ENCODE data around the gene P2RX1.

P2RX1 gene

DNA sequence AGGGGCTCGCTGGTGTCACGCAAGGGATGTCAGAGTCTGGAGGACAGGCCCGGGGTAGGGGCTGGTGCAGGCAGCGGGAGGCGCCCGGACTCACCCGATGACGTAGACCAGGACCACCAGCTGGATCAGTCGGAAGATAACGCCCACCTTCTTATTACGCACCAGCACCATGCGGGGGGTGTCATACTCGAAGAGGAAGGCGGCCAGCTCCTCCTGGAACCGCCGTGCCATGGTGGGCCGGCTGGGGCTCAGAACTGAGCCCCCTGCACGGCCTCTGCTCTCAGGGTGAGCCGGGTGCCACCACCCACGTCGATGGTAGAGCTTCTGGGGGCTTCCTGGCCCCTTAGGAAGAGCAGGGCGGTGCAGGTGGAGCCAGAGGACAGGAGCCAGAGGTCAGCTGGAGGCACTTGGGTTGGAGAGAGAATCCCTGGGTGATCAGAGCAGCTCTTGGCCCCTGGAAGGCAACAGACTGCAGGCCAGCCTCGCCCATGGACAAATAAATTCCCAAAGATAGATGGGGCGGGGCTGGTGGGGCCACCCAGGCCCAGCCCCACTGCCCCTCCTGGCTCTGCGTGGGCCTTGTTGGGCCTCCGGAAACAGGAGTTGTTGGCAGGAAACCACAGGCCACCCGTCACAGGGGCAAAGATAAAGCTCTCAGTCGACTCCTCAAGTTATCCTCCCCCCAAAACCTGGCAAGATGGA is at the start of gene P2RX1:
Gene P2RX1 (minus strand): TSS at position 471 of the 702 bp plus-strand sequence. CDS start 240 bp downstream, at position 231.
- DNase-seq: no peak

DNA sequence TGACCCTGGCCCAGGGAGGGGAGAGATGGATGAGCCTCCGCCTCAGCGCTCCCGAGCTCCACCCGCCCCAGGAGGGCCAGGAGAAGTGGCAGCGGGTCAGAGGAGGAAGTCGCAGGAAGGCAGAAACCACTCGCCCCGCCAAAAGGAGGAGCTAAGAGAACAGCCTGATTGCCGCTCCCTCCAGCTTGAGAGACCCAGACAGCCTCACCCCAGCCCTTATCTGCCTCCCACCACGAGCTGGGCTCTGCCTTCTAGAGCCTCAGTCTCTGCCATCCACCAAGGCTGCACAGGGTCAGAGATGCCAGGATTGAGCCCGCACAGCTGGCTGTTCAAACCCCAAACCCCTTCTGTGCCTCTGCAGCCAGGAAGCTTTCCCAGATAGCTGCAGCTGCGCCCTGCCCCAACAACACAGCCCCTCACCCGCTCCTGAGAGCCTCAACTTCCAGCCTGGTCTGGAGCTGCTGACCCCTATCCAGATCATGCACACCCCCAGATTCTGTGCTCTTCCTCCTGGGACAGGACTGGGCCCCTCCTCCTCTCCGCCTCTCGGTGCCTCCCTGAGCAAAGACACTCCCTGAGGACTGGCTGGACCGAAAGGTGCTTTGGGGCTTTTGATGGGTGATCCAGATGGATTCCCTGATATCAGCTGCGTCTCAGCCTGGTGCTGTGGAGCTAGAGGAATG is 49.0 kb upstream of the P2RX1 start:
- peak; percentile 43 to 66 for DNase-seq

DNA sequence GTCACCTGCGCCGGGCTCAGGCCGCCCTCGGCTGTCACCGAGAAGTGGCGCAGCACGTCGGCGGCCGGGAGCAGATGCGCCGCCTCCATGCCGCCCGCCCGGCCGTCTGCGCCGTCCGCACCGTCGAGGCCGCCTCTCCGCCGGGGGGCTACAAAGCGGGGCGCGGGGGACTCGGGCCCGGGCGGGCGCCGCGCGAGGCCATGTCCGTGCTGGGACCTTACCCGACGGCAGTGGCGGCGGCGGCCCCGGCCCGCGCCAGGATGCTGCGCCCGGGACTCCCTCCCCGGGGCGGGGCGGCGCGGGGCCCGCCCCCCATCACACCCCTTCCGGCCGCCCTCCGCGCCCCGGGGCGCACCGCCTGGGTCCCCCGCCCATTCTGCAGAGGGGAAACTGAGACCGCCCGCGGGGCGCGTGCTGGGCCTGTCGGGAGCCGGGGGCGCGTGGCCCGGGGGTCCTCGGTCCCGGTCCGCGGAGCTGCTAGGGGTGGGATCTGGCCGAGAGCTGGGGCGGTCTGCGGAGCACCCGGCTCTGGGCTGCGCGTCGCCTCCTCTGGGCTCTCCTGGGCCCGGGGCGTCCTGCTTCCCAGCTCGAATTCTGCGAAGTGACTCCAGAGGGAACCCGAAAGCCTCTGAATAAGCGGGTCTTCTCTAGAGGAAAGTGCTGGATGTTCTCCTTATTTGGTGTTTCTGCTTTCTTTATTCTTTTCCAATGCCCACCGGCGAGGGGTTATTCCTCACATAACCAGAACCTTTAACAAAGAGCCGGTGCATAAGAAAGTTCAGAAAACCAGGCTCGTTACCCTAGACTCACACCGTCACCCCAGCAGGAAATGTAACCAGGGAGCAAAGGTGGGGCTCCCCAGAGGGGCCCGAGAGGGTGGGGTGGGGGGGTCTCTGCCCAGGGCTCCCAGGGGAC is 48.2 kb upstream of the P2RX1 start, which contains the start of gene ATP2A3:
Gene ATP2A3 (minus strand): TSS at position 235 of the 915 bp plus-strand sequence. CDS start 146 bp downstream, at position 89.
- peak in 1 of 2 experiments; percentile 21 for DNase-seq

DNA sequence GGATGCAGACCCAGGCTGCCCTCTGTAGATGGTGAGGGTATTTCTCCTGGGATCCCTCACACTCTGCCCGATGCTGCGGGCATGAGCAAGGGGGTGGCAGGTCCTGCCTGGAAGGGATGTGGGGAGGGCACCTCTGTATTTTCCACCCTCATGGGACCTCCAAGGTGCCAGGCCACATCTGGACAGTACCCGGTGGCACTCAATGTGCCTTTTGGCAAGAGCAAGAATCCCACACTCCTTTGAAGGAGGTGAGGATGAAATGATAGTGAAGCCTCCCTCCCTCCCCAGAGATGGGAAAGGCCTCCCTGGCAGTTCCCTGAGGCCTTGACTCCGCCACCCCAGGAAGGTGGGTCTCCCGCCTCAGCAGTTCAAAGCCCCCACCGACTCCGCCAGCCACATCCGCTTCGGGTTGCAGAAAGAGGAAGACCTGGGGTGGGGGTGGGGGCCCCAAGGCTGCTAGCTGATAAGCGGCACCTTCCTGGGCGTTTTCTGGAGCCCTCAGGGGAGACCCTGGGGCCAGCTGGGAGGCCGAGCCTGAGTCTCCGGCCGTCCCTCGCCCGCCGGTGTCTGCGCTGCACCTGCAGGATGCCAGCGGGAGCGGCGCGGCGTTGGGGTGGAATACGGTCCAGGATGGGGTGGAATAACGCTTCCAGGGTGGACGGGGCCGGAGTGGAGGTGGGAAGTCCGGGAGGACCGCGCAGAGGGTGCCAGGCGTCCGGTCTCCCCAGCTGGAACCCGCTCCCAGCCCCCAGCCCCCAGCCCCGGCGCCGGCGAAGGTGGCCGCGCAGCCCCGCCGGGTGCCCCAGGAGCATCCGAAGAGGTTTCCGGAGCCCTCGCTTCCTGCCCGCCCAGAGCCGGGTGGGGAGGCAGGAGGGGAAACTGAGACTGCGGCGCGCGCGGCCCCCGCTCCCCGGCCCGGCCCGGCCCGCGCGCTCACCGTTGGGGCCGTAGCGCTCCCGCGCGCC is 47.3 kb upstream of the P2RX1 start:
- DNase-seq: no peak

DNA sequence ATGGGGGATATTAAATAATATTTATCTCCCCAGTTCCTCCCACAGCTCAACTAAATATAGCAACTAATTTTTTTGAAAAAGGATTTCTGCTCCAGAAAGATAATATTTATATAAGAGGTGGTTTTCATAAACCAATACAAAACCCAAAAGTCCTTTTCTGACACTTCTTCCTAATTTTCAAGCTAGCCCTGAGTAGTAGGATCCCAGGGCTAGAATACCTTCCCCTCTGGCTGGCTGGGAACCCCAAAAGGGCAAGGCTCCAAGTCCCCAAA is 46.6 kb upstream of the P2RX1 start:
- DNase-seq: no peak

DNA sequence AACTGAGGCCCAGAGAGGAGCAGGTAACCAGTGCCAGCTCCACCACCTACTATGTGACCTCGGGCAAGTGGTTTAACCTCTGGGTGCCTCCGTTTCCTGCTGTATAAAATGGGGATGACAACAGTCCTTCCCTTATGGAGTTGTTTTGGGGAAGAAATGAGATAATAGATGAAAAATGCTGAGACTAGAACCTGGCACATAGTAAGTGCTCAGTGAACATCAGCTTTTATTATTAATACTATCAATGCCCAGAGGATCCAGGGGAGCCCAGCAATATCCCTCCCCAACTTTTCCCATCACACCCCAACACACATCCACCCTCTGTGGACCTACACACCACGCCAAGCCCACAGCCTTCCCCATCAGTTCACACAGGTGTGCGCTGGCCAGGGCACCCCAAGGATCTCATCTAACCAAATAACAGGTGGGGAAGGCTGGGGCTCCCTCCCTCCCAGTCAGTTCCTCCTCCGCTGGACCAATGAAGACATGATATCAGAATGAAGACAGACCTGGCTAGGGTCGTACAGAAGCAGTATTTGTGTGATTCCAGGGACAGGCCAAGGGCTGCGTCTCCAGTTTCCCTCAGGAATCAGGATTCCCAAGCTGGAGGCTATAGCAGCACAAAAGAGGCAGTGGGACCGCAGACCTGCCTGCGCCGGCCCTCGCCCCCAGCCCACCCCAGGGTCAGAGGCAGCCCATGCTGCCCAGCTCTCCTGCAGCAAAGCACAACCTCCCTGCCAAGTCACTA is 46.1 kb upstream of the P2RX1 start:
- DNase-seq: no peak

DNA sequence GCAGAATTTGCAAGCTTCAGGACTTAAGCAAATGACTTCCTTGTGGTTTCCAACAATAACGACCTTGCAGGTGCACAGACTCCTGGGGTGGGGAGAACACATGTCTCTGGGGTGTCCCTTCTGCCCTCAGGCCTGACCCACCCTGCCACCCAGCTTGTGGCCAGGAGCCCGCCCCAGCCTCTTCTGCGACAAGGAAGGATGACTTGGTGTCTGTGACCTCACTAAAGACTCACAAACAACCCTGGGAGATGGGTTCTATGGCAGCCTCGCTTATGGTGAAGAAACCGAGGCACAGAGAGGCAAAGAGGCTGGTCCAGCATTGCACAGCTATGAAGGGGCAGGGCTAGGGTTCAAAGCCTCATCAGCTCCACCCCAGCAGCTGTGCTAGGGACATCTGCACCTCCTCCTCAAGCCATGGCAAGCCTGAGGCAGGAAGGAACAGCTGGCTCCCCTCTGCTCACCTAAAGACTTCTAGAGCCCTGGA is 45.3 kb upstream of the P2RX1 start:
- DNase-seq: no peak

DNA sequence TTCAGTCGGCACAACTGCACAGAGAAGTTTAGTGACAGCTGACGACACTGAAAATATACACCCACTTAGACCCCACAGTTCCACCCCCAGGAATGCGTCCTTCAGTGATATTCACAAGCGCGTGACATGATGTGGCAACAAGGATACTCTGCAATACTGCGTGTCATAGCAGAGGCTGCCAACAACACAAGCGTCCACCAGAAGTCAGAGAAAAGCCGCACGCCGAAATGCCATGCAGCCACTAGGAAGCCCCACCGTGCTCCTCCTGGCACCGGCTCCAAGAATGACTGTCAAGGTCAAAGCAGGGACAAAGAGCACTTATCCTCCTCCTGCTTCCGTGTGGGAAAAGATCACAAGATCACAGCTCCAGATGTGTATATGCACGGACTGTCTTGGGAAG is 44.5 kb upstream of the P2RX1 start:
- no peak for DNase-seq

DNA sequence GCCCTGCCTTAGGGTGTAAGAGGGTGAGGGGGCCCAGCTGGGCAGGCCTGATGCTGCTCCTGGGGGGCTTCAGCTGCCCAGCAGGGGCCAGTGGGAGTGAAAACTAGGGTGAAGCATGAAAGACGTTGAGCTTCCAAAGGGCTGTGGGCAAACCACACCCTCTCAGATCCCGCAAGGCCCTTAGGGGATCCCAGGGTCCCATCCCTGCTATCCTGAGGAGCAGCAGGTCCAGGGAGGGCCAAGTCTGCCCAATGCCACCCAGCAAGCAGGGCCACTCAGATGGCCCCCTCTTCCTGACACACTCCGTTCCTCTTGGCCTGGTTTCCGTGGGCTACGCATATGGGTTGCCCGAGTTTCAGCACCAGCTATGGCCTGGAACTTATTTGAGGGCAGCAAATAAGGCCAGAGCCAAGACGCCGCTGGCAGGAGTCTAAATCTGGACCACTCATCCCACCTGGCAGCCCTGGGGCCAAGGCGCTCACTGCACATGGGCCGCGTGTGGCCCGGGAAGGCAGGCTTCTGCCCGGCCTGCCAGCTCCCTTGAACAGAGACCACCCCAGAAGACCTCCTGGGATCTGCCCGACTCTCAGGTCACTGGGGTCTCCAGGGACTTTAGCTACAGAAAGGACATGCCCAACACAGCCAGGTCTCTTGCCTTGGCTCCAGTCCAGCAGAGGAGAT is 43.8 kb upstream of the P2RX1 start:
- DNase-seq: no peak

DNA sequence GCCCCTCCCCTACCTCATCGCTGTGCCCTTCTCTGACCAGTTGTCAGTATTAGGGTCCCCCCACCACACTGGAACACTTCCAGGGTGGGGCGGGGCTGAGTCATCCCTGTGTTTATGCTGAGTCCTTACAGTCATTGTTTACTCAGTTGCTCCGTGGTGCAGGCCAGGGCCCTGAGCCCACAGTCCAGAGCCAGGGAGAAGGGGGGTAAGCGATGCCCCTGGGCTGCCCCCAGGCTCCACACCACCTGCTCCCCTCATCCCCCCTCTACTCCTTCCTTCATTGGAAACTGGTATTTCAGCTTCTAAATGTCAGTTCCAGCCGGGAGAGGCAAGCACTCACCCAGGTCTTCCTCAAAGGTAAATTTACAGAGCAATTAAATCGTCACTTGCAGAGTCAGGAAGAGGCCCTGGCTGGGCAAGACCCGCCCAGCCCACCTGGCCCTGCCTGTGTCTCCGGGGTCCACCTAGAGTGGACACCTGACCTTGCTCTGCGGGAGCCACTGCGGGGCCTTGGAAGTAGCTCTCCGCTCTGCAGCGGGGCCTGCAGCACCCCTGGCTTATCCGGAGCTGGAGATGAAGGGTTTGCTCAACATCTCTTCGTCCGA is 43.1 kb upstream of the P2RX1 start:
- no peak for DNase-seq

DNA sequence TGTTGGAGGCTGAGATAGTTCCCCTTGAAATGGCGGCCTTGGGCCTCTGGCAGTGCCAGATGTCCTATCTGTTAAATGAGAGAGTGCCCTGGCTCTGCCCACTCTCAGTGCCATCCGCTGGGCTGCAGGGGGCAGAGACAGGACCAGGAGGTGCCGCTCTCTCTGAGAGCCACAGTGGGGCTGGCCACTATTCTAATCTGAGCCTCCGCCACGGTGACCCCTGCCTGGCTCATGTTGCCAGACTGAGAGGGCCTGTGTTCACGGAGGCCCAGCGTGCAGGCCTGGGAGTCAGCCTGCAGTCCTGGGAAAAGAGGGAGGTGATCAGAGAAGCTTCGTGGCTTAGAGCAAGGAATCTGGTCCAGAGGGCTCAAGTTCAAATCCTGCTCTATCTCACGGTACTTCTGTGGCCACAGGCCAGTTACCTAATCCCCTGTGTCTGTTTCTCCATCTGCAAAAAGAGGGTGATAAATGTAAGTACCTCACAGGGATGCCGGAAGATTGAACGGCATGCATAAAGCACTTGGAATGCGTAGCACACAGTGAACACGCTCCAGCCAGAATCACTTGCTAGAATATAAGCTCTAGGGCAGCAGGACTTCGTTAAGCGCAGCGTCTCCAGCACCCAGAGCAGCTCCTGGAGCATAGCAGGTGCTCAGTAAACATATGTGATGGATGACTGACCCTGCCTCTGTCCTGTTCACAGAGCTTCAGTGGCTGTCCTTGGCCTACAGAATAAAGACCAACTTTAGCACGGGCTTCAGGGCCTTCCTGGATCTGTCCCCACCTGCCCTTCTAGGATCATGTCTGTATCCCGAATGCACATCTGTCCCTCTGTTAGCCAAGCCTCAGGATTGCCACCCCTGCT is 41.7 kb upstream of the P2RX1 start:
- no peak for DNase-seq

DNA sequence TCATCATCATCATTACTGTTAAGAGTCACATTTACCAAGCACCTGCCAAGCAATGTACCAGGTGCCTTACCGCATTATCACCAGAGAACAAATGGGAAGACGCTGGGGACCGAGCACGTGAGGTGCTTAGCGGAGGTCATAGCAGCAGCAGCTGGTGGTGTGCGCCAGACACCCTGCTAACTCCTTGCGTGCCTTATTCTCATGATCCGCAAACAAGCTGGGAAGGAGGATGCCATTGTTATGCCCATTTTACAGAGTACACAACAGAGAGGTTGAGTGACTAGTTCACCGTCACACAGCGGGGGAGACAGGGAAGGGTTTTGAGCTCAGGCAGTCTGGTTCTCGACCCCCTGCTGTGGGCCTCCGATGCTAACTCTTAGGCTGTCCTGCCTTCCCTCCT is 40.7 kb upstream of the P2RX1 start:
- DNase-seq: no peak

DNA sequence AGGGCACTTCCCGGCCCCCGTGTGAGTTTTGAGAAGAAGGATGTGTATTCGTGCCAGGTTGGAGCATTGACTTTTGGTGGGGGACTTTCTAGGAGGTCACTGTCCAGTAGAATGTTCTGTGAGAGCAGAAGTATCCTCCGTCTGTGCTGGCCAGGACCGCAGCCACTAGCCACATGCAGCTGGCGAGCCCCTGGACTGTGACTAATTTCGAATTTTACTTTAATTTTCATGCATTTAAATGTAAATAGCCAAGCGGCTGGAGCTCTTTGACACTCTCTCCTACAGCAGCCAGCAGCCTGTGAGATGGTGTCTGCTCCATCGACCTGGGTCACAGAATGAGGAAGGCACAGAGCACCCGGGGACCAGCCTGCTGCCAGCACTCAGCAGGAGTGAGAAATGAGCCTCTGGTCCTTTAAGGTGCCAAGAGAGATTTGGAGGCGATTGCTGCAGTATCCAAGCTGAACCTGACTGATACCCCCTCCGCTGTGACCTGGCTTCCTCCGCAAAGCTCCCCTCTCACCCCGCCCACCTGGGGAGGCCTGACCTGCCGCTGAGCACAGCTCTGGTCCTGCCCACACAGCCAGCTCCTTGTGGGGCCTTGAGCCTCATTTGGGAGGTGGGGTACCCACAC is 40.2 kb upstream of the P2RX1 start:
- DNase-seq: no peak

DNA sequence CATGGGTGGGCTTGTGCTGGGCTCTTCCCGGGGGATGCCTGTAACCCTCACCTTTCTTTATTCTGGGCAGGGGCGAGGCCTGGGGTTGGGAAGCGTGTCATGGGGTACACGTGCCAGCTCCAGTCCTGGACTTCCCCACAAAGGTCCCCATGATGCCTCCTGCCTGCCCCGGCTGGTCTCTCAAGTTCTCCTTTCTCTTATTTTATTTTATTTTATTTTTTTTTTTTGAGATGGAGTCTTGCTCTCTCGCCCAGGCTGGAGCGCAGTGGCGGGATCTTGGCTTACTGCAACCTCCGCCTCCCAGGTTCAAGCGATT is 39.4 kb upstream of the P2RX1 start:
- DNase-seq: no peak

DNA sequence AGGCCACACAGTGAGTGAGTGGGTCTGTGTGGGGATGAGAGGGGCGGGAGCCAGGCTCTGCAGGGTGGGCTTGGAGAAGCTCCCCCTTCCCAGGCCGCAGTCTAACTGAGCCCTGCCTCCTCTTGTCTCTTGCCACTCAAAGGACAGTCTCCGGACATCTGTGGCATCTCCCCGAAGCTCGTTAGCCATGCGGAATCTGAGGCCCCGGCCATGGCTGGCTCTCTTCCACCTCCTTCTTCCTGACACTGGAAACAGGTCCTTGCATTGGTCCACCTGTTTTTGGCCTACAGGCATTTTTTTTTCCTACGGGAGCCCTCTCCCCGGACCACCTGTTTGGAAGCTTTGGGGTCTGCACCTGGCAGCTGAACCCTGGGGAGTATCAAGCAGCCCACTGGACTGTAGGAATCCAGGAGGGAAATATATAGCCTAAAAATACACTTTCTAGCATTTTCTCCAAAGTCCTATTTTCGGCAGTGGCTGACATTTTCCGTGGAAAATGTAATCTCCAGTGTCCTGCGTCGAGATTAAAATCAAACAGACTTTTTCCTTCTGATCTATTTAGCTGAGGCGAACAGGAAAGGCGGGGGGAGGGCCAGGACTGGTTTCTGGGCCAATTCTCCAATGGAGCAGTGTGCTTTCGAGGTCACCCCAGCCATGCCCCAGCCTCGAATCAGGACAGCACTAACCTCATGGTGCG is 38.9 kb upstream of the P2RX1 start:
- no peak for DNase-seq

DNA sequence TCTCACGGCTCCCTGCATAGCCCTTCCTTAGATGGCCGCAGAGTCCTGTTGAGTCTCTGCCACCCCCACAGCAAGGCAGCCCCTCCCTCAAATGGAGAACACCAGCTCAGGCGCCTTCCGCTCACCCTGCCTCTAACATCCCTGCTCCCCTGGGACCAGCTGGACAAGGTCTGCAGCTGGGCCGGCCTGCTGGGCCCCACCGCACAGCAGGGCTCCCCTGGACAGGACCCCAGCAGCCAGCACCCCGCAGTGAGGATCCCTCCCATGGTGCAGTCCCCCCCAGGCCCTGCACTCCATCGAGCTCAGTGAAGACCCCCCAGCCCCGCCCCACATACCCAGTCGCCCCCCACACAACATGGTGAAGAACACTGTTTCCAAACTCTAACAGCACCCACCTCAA is 37.8 kb upstream of the P2RX1 start:
- no peak for DNase-seq

DNA sequence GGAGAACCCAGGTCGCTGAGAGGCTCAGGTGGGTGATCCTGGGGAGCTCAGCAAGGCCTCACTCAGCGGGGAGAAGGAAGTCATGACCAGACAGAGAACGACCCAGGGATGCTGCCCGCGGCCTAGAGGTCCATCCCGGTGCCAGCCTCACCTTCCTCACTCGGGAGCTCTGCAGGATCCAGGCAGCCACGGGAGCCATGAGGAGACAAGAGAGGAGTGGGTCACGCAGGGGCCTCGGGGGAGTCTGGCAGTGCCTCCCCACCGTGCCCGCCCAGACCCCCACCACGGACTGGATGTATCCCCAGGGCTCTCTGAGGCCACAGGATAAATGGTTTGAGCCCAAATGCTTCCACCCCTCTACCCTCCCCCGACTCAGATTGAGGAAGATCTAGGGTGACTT is 37.3 kb upstream of the P2RX1 start:
- DNase-seq: no peak

DNA sequence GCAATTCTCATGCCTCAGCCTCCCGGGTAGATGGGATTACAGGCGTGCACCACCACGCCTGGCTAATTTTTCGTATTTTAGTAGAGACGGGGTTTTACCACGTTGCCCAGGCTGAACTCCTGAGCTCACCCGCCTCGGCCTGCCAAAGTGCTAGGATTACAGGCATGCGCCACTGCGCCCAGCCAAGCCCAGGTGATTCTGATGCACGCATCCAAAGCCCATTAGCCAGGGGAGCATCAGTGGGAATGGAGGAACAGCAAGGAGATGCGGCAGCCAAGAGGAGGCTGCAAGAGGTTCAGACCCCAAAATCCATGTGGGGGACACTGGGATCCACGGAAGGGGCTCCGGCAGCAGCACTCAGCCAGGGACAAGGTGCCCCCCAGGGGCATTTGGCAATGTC is 35.9 kb upstream of the P2RX1 start:
- no peak for DNase-seq

DNA sequence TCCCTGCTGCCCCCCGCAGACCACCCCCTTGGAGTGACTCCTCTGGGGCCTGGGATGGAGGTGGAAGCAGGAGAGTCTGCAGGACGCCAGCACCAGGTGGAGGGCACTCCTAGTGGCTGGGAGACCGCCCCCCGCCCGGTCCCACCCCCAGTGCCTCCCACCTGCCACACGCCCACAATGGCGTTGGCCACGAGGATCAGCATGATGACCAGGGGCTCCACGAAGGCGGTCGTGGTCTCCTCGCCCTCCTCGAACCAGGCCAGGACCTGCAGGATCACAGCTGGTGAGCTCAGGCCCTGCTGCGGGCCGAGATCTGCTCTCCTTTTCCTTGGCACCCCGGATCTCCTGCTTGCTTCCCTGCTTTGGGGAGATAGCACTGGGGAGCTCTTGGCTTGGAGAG is 35.2 kb upstream of the P2RX1 start:
- no peak for DNase-seq
